Measurements from ENCODE around the gene PTGFRN.
"Not testable (repeated sequence)": the region's sequence is repeated elsewhere in the genome, so short reads cannot be mapped to it uniquely, and the experiment has no call there.

PTGFRN gene

GRCh38 chr1:116919802-116920201 lies 10.1 kb downstream of the PTGFRN start:
- Mint-ChIP-seq H3K9me3 (no peaks in the 10 kb centered on the region), H3K4me3 (no peak overlapping the region), H3K4me1 (peaks cover 15% of the 10 kb centered on the region), H3K27me3 (no peaks in the 10 kb centered on the region), H3K27ac (no peak overlapping the region)
- ATAC-seq (peak; percentile 28), DNase-seq (no peak)

DNA sequence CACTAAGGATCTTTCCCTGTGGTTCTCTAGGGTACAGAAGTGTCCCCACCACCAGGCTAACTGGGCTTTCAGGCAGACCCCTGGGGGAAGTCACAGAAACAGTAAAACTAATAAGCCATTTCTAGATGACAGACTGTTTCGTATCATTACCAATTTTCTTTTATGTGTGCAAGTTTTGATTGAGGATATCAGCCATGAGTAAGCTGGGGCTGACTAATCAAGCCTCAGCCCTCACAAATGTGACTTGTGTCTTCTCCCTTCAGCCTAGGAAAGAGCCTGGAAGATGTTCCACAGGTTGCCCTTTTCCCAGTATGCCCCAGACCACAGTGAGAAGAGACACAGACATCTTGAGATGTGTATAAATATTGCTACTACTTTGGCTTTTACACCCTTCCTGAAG lies 10.5 kb downstream of the PTGFRN start:
- H3K27me3 Mint-ChIP-seq = no peaks in the 10 kb centered on the region
- H3K27ac Mint-ChIP-seq = no peak overlapping the region
- ATAC-seq = peak; percentile 56
- DNase-seq = no peak
- H3K4me3 Mint-ChIP-seq = no peak overlapping the region
- peaks cover 11% of the 10 kb centered on the region for H3K4me1 Mint-ChIP-seq
- no peaks in the 10 kb centered on the region for H3K9me3 Mint-ChIP-seq

GRCh38 chr1:116921301-116921885 lies 11.7 kb downstream of the PTGFRN start:
- Mint-ChIP-seq H3K4me3 (no peak overlapping the region), H3K4me1 (peaks cover 7% of the 10 kb centered on the region), H3K27ac (no peak overlapping the region), H3K27me3 (no peaks in the 10 kb centered on the region), H3K9me3 (no peaks in the 10 kb centered on the region)
- ATAC-seq (no peak), DNase-seq (no peak)

DNA sequence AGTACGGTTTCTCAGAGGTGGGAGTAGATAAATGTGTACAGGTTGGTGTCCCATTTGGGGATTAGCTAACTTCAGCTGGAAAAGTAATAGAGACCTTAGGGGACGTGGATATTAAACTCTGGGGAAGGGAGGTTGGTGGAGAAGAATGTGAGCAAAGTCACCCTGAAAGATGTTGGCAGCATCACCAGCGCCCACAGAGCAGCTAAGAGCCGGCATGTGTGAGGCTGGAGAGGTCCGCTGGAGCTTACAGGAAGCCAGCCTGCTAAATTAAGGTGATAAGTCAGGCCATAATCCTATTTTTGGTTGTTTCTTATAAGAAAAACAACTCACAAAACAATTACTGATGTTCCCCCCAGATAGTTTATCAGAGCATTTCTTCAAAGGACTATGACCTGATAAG lies 12.2 kb downstream of the PTGFRN start:
- no peaks in the 10 kb centered on the region for H3K27me3 Mint-ChIP-seq
- H3K4me3 Mint-ChIP-seq = no peak overlapping the region
- no peak overlapping the region for H3K27ac Mint-ChIP-seq
- DNase-seq (no peak), ATAC-seq (no peak)
- H3K4me1 Mint-ChIP-seq = peaks cover 7% of the 10 kb centered on the region
- H3K9me3 Mint-ChIP-seq = no peaks in the 10 kb centered on the region

GRCh38 chr1:116923421-116923820 lies 13.7 kb downstream of the PTGFRN start:
- H3K4me1 Mint-ChIP-seq = peaks cover 7% of the 10 kb centered on the region
- no peaks in the 10 kb centered on the region for H3K9me3 Mint-ChIP-seq
- no peaks in the 10 kb centered on the region for H3K27me3 Mint-ChIP-seq
- H3K27ac Mint-ChIP-seq = no peak overlapping the region
- DNase-seq (no peak), ATAC-seq (no peak)
- H3K4me3 Mint-ChIP-seq = no peak overlapping the region

DNA sequence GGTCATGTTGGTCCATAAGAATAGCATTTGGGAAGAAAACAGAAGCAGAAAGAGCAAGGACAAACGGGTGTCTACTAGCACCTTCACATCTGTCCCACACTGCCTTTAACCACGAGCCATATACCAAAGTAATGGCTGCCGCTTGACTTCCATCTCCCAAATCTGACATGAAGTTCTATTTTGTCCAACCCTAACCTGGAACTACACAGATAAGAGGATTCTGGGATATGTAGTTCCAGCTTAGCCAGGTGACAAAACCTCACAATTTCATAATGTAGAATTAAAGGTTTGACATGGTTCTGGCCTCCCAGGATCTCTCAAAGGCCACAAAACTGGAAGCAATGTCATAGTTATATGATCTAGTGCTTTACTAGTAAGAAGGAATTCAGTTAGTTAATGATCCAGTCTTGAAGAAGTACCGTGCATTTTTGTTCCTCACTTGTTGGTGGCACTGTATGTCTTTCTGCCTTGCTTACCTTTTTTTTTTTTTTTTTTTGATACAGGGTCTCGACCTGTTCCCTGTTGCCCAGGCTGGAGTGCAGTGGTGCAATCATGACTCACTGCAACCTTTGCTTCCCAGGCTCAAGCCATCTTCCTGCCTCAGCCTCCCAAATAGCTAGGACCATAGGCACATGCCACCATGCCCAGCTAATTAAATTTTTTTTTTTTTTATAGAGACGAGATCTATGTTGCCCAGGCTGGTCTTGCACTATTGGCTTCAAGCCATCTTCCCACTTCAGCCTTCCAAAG lies 17.5 kb downstream of the PTGFRN start:
- Mint-ChIP-seq H3K27me3 (no peaks in the 10 kb centered on the region), H3K4me3 (no peak overlapping the region), H3K27ac (no peak overlapping the region), H3K4me1 (peaks cover 5% of the 10 kb centered on the region), H3K9me3 (no peaks in the 10 kb centered on the region)
- ATAC-seq = no peak
- DNase-seq = no peak

- Mint-ChIP-seq H3K27ac (no peak overlapping the region), H3K4me3 (no peak overlapping the region), H3K9me3 (no peaks in the 10 kb centered on the region), H3K27me3 (no peaks in the 10 kb centered on the region), H3K4me1 (peaks cover 28% of the 10 kb centered on the region)
- DNase-seq (no peak), ATAC-seq (no peak)
Measured at GRCh38 chr1:116929961-116930592, 20.4 kb downstream of the PTGFRN start.

DNA sequence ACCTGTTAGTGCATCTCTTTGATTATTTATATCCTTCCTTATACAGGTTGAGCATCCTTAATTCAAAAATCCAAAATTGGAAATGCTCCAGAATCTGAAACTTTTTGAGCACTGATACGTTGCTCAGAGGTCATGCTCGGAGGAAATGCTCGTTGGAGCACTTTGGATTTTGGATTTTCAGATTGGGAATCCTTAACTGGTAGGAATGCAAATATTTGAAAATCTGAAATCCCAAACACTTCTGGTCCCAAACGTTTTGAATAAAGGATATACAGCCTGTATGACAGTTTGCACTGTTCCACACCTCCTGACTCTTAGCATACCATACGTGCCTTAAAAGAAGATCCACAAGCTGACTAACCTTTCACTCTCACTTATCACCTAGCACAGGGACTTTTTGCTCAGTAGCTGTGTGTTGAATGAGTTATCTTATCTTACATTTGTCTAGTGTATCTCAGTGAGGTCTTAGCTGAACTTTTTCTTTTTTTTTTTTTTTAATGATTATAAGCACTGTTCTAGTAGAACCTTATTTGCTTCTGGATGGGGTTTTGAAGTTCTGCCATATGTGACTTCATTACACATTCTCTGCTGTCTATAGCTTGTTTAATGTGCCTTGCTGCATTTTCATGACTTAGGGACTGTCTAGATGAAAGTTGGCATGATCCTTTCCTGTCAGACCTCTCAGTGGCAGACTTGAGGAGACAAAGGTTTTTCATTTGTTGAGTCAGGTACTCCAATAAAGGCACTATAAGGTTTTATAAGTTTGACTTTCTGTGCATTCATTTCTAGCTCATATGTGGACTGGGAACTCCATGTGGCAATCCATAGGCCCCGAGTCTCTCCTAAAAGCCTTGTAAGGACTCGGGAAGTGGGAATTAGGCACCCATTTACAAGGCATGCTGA lies 21.6 kb downstream of the PTGFRN start:
- Mint-ChIP-seq H3K27ac (no peak overlapping the region), H3K27me3 (no peaks in the 10 kb centered on the region), H3K4me1 (peaks cover 30% of the 10 kb centered on the region), H3K9me3 (no peaks in the 10 kb centered on the region), H3K4me3 (peak overlapping the region in 1 of 2 donors; percentile 14)
- ATAC-seq (peak; percentile 95), DNase-seq (no peak)

GRCh38 chr1:116933606-116934515 lies 24.1 kb downstream of the PTGFRN start:
- Mint-ChIP-seq H3K27me3 (no peaks in the 10 kb centered on the region), H3K4me3 (peak overlapping the region; percentile 33 to 53), H3K27ac (peak overlapping the region in 1 of 2 donors; percentile 58), H3K4me1 (peaks cover 30% of the 10 kb centered on the region), H3K9me3 (no peaks in the 10 kb centered on the region)
- DNase-seq (no peak), ATAC-seq (peak; percentile 69)

- peaks cover 30% of the 10 kb centered on the region for H3K4me1 Mint-ChIP-seq
- peak; percentile 44 for ATAC-seq
- no peaks in the 10 kb centered on the region for H3K27me3 Mint-ChIP-seq
- H3K4me3 Mint-ChIP-seq = peak overlapping the region; percentile 16 to 64
- DNase-seq = no peak
- H3K27ac Mint-ChIP-seq = peak overlapping the region in 1 of 2 donors; percentile 17
- H3K9me3 Mint-ChIP-seq = no peaks in the 10 kb centered on the region
Measured at GRCh38 chr1:116934586-116935207, 25.0 kb downstream of the PTGFRN start.

DNA sequence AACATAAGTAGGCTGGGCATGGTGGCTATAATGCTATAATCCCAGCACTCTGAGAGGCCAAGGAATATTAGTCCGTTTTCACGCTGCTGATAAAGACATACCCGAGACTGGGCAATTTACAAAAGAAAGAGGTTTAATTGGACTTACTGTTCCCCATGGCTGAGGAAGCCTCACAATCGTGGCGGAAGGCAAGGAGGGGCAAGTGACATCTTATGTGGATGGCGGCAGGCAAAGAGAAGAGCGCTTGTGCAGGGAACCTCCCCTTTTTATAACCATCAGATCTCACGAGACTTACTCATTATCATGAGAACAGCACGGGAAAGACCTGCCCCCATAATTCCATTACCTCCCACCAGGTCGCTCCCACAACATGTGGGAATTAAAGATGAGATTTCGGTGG lies 28.5 kb downstream of the PTGFRN start:
- H3K9me3 Mint-ChIP-seq = no peaks in the 10 kb centered on the region
- peaks cover 34% of the 10 kb centered on the region for H3K4me1 Mint-ChIP-seq
- H3K27ac Mint-ChIP-seq = no peak overlapping the region
- ATAC-seq = no peak
- H3K27me3 Mint-ChIP-seq = no peaks in the 10 kb centered on the region
- H3K4me3 Mint-ChIP-seq = no peak overlapping the region
- no peak for DNase-seq

GRCh38 chr1:116939780-116940543 lies 30.2 kb downstream of the PTGFRN start:
- not testable (repeated sequence) for DNase-seq, H3K4me3 Mint-ChIP-seq, H3K27me3 Mint-ChIP-seq, ATAC-seq, H3K9me3 Mint-ChIP-seq, H3K27ac Mint-ChIP-seq
- H3K4me1 Mint-ChIP-seq = peaks cover 29% of the 10 kb centered on the region

- no peak for DNase-seq
- H3K27me3 Mint-ChIP-seq = no peaks in the 10 kb centered on the region
- H3K9me3 Mint-ChIP-seq = no peaks in the 10 kb centered on the region
- H3K27ac Mint-ChIP-seq = no peak overlapping the region
- H3K4me3 Mint-ChIP-seq = no peak overlapping the region
- H3K4me1 Mint-ChIP-seq = peaks cover 35% of the 10 kb centered on the region
- no peak for ATAC-seq
Measured at GRCh38 chr1:116940814-116941599, 31.3 kb downstream of the PTGFRN start.
